ENCODE data around the gene JADE2. TPM values are rescaled to one million over a fixed set of nuclear protein-coding genes. Genes with fewer than 3 reads are reported as not detected.

The JADE2 gene
- total RNA-seq, 4 donors from 2014 or later, result 51.7 to 116 (median 76.6) TPM

- no peak overlapping the region for H3K4me3 ChIP-seq (replicated peaks in 1 of 3)
- peaks cover 69 to 72% of the 10 kb centered on the region in 2 donors for H3K36me3 ChIP-seq
- DNase-seq, result no peak
- H3K27me3 ChIP-seq, result no peaks in the 10 kb centered on the region
- TF ChIP-seq CTCF (IDR thresholded peaks at IDR 0.05), result peak in 1 of 6 experiments; percentile 13
- no peak for TF ChIP-seq POLR2A (IDR thresholded peaks at IDR 0.05)
- H3K27ac ChIP-seq, result peak overlapping the region in 2 of 3 donors; percentile 23 to 27
- no peaks in the 10 kb centered on the region for H3K9me3 ChIP-seq
- intact Hi-C loops (cut with DNase I), result no loop called here
- H3K4me1 ChIP-seq, result no peaks in the 10 kb centered on the region
- WGBS, 2 donors, result 72 to 73% methylated on average over 6 to 7 of the region's 9 CpGs
Observed at GRCh38 chr5:134561871-134562296, 36.4 kb downstream of the JADE2 start.

GRCh38 chr5:134563221-134563620 lies 37.8 kb downstream of the JADE2 start:
- H3K27ac ChIP-seq, result peak overlapping the region in 1 of 3 donors; percentile 10
- 95 to 98% methylated on average over 7 of the region's 7 CpGs for WGBS, 2 donors

GRCh38 chr5:134563962-134564361 lies 38.5 kb downstream of the JADE2 start:
- Histone ChIP-seq H3K9me3 (no peaks in the 10 kb centered on the region), H3K4me1 (peaks cover 11 to 18% of the 10 kb centered on the region in 2 donors), H3K4me3 (replicated peaks in 1 of 3) (no peak overlapping the region), H3K27ac (peak overlapping the region in 1 of 3 donors; percentile 10), H3K36me3 (peaks cover 74 to 79% of the 10 kb centered on the region in 2 donors), H3K27me3 (no peaks in the 10 kb centered on the region)
- TF ChIP-seq CTCF (IDR thresholded peaks at IDR 0.05) (no peak), POLR2A (IDR thresholded peaks at IDR 0.05) (no peak)
- intact Hi-C loops (cut with DNase I), result no loop called here
- no peak for DNase-seq
- WGBS, 2 donors, result 74 to 76% methylated on average over 5 of the region's 5 CpGs

More at GRCh38 chr5:134563221-134563620, 37.8 kb downstream of the JADE2 start:
- intact Hi-C loops (cut with DNase I), result no loop called here
- Histone ChIP-seq H3K9me3 (no peaks in the 10 kb centered on the region), H3K4me1 (peaks cover 3 to 10% of the 10 kb centered on the region in 2 donors), H3K27me3 (no peaks in the 10 kb centered on the region), H3K36me3 (peaks cover 74 to 79% of the 10 kb centered on the region in 2 donors), H3K4me3 (replicated peaks in 1 of 3) (no peak overlapping the region)
- DNase-seq, result no peak
- TF ChIP-seq POLR2A (IDR thresholded peaks at IDR 0.05) (no peak), CTCF (IDR thresholded peaks at IDR 0.05) (no peak)

- WGBS, 2 donors, result 95 to 100% methylated on average over 1 to 4 of the region's 4 CpGs
- TF ChIP-seq POLR2A (IDR thresholded peaks at IDR 0.05) (no peak), CTCF (IDR thresholded peaks at IDR 0.05) (no peak)
- no peaks in the 10 kb centered on the region for H3K9me3 ChIP-seq
- no peak overlapping the region for H3K4me3 ChIP-seq (replicated peaks in 1 of 3)
- H3K36me3 ChIP-seq, result peaks cover 74 to 79% of the 10 kb centered on the region in 2 donors
- H3K27me3 ChIP-seq, result no peaks in the 10 kb centered on the region
- H3K4me1 ChIP-seq, result peaks cover 15 to 22% of the 10 kb centered on the region in 2 donors
- DNase-seq, result no peak
- H3K27ac ChIP-seq, result no peak overlapping the region
- intact Hi-C loops (cut with DNase I), result no loop called here
Observed at GRCh38 chr5:134564396-134564795, 38.9 kb downstream of the JADE2 start.

GRCh38 chr5:134565791-134566740 lies 40.6 kb downstream of the JADE2 start:
- no peak for DNase-seq
- Histone ChIP-seq H3K27me3 (no peaks in the 10 kb centered on the region), H3K4me3 (replicated peaks in 1 of 3) (no peak overlapping the region), H3K36me3 (peaks cover 64 to 68% of the 10 kb centered on the region in 2 donors), H3K9me3 (no peaks in the 10 kb centered on the region), H3K4me1 (peaks cover 19 to 39% of the 10 kb centered on the region in 2 donors), H3K27ac (peak overlapping the region in 1 of 3 donors; percentile 5)
- no peak for TF ChIP-seq CTCF (IDR thresholded peaks at IDR 0.05)
- WGBS, 2 donors, result 95 to 96% methylated on average over 24 to 28 of the region's 28 CpGs
- intact Hi-C loops (cut with DNase I), result loop anchor here (5.0 kb wide), 1 partner anchor 34 kb away; no protein-coding TSS in a partner anchor
